Fibroblast of gingiva (primary cell): ENCODE results near the gene TRPV4.

Source experiments
- DNase-seq: peaks from one replicate; pipeline ENCODE4 v3.0.0-alpha.2; 2011; ENCODE audit warnings: low read depth

Gene TRPV4

GRCh38 chr12:109828754-109829511 lies 4.3 kb downstream of the TRPV4 start:
- DNase-seq = no peak

GRCh38 chr12:109827566-109828550 lies 5.3 kb downstream of the TRPV4 start:
- no peak for DNase-seq

- DNase-seq = no peak
Measured at GRCh38 chr12:109827080-109827479, 6.1 kb downstream of the TRPV4 start.

- DNase-seq = no peak
Measured at GRCh38 chr12:109824731-109825130, 8.5 kb downstream of the TRPV4 start.

GRCh38 chr12:109822951-109823411 lies 10.2 kb downstream of the TRPV4 start:
- DNase-seq = no peak

GRCh38 chr12:109822416-109822815 lies 10.8 kb downstream of the TRPV4 start:
- DNase-seq = no peak

- DNase-seq = no peak
Measured at GRCh38 chr12:109821968-109822367, 11.2 kb downstream of the TRPV4 start.

GRCh38 chr12:109820816-109821381 lies 12.3 kb downstream of the TRPV4 start:
- no peak for DNase-seq

- DNase-seq = peak; percentile 81
Measured at GRCh38 chr12:109818905-109819500, 14.2 kb downstream of the TRPV4 start.

GRCh38 chr12:109818253-109818652 lies 14.9 kb downstream of the TRPV4 start:
- no peak for DNase-seq

GRCh38 chr12:109817627-109818231 lies 15.5 kb downstream of the TRPV4 start:
- no peak for DNase-seq

GRCh38 chr12:109816870-109817269 lies 16.3 kb downstream of the TRPV4 start:
- no peak for DNase-seq

- no peak for DNase-seq
Measured at GRCh38 chr12:109815757-109816617, 17.2 kb downstream of the TRPV4 start.

GRCh38 chr12:109815225-109815624 lies 18.0 kb downstream of the TRPV4 start:
- DNase-seq = no peak

GRCh38 chr12:109814600-109815150 lies 18.5 kb downstream of the TRPV4 start:
- DNase-seq = no peak

GRCh38 chr12:109813810-109814416 lies 19.3 kb downstream of the TRPV4 start:
- no peak for DNase-seq

GRCh38 chr12:109811624-109811995 lies 21.6 kb downstream of the TRPV4 start:
- no peak for DNase-seq

- DNase-seq = no peak
Measured at GRCh38 chr12:109810954-109811623, 22.1 kb downstream of the TRPV4 start.

GRCh38 chr12:109808876-109809646 lies 24.1 kb downstream of the TRPV4 start:
- no peak for DNase-seq
